ENCODE measurements around the gene TBL1XR1. TPM values are rescaled to one million over a fixed set of nuclear protein-coding genes. Genes with fewer than 3 reads are reported as not detected.
A peak's percentile ranks its signal among the peaks of the same experiment; 100 is the strongest.

TBL1XR1 gene
- 85.4 and 88.3 TPM in 2 replicates for total RNA-seq (2014; rRNA removed; shearing (Covaris generic))

DNA sequence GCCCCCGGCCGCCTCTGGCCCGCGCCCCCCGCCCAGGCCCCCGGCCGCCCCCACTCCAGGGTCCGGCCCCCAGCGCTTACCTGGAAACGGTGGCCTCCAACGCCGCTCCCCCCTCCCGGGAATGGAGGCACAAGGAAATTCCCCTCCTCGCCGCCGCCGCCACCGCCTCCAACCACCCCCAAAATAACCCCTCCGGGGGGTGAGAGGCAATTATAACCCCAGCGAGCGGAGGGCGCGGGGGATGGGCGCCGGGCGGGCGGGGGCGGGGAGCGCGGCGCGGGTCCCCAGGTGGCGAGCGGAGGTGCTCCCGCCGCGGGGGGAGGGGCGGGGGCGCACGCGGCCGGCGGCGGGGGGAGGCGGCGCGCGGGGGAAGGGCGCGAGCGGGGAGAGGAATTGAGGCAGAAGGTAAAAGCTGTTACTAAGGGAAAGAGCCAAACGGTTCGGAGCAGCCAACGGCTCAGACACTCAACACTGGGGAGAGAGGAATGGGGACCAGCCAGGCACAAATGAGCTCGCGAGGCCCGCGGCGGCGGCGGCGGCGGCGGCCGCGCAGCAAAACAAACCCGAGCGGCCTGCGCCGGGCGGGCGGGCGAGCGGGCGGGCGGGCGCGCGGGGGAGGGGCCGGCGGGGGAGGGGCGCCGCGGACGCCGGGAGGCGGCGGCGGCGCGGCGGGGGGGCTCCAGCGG, at the start of gene TBL1XR1:
Gene TBL1XR1, minus strand, starts transcription at position 442 of the 686 bp plus-strand sequence. CDS start 132,505 bp downstream, outside the sequence.
- peak; percentile 81 for DNase-seq (ENCODE audit: low spot score)

DNA sequence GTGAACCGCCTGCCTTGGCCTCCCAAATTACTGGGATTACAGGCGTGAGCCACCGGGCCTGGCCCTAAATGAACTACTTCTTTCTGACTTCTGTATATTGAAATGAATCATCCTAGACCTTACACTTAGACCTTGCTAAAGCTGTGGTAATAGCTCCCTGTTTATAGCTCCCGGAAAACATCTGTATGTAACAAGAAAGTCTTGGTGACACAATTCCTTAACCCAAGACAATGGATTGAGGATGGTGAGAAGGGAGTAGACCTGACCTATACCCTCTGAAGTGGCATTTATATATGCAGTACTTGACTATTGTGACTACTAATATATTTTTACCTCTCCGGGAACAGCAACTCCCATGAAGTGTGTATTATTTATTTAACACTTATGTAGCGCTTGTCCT, 48.0 kb upstream of the TBL1XR1 start:
- no peak for DNase-seq (ENCODE audit: low spot score)

DNA sequence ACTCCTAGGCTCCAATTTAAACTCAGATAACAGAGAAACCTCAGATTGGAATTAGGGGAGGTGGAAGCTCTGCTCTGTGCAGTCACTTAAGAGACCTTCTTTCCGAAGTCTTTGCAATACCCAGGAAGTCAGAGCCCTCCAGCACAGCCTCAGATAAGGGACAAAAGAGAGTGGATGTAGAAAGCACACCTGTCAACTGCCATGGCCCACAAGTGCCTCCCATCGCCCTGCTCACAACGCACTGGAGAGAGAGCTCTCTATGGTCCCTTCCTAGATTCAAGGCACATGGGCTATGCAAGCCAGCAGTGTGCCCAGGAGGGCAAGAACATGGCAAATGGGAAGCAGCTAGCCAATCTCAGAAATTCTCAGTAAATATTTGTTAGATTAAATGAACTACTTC, 47.3 kb upstream of the TBL1XR1 start:
- no peak for DNase-seq (ENCODE audit: low spot score)

DNA sequence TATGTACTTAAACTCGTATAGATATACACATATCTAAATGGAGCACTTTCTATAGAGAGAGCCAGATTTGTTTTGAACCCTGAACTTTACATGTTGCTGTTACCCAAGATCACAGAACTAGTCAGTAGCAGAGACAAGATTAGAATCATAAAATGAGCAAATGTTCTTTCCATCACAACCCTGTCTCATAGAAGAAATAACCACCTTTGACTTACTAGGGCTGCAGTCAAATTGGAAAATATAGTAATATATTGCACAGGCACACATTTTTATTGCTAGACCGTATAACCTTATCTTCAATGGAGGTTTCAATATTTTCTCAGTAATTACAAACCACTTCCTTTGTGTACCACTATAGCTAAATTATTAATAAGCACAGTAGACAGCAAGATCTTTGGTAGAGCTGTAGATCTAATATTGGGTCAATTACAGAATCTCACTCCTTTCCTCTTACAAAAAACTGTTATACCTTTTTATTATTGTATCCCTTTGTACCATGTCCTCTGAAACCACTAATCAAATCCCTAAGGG, 41.5 kb upstream of the TBL1XR1 start:
- DNase-seq (ENCODE audit: low spot score) = no peak

DNA sequence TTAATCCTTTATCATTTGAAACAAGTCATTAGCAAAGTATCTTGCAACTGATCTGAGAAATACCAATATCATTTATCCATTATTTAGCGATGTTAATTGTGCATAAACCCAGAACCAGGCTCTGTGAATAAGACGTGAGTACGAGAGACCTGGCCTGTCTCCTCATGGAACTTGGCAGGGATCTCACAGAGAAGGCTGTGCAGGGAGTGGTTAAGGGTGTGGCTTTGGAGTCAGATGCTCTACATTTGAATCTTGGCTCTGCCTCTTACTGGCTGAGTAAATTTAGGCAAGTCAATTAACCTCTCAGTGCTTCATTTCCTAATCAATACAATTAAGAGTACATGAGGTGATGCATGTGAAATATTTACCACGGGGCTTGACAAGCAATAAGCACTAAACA, 39.9 kb upstream of the TBL1XR1 start:
- no peak for DNase-seq (ENCODE audit: low spot score)

DNA sequence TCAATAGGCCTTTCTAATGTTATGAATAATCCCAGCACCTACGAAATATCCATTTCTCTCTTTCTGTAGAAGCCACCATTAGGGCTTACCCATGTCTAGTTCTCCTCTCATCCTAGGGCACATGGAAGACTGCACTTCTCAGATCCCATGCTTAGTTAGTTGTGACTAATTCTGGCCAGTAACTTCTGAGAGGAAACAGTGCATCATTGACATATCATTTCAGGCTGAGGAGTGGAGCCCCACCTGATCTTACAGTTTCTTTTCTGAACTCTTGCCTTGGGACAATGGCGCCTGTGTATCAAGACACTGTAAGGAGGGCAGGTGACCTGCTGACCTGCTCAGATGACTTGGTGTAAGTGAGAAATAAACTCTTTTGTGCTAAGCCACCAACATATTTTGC, 39.4 kb upstream of the TBL1XR1 start:
- peak; percentile 3 for DNase-seq (ENCODE audit: low spot score)

DNA sequence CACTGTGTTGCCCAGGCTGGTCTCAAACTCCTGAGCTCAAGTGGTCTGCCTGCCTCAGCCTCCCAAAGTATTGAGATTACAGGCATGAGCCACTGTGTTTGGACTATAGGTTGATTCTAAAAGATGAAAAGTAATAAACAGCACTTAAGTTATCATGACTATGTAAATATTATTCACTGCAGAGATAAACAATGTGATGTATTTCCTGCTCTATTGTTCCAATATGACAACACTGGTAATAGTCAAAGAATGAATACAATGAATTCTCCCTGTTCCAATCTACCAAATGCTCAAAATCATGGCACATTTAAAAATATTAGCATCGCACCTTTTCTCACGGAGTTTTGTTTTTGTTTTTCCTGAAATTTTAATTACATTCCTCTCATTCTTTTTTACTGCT, 36.8 kb upstream of the TBL1XR1 start:
- DNase-seq (ENCODE audit: low spot score) = no peak

DNA sequence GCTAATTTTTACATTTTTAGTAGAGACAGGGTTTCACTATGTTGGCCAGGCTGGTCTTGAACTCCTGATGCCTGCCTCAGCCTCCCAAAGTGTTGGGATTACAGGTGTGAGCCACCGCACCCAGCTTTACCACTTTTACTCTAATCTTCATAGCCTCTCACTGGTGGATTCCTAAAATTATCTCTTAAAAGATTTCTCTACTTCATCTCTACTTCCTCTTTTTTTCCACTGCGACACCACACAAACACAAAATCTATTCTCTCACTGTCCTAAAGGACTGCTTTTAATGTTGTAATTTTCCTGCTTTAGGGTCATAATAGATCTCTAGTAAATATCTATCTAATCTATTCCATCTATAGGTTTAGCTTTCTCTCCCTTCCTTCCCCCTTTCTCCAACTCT, 34.0 kb upstream of the TBL1XR1 start:
- no peak for DNase-seq (ENCODE audit: low spot score)

DNA sequence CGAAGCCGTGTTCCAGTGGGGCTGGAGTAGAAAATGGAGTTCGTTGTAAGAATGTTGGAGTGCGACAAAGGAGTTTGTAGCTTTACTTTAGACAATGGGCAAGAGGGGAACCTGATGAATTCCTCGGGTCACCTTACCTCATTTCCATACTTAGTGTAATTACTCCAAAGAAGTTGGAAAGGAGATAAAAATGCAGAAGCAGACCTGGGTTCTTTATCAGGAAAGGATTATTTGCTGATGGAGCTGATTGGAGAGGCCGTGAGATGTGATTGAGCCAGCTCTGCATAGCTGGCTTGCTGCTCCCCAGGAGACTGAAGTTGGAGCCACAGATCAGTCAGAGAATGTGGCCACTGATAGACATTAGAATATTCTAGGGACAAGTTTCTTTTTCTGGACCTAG, 33.4 kb upstream of the TBL1XR1 start:
- DNase-seq (ENCODE audit: low spot score) = no peak

DNA sequence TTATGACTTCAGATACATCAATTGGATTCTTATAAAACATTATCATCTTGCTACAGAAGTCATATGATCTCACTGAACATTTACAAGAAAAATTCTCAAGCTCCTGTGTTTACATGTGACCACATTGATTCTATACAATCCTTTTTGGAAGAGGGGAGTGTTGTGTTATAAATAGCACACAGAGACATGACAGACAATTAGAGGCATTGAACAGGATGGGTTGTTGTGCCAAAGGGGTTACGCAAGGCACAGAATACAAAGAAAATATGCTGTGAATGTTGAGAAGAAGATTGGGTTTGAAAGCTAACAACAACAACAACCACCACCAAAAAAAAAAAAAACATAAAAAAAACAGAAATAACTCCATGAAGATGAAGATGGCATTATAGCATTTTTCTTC, 32.5 kb upstream of the TBL1XR1 start:
- DNase-seq (ENCODE audit: low spot score) = no peak

DNA sequence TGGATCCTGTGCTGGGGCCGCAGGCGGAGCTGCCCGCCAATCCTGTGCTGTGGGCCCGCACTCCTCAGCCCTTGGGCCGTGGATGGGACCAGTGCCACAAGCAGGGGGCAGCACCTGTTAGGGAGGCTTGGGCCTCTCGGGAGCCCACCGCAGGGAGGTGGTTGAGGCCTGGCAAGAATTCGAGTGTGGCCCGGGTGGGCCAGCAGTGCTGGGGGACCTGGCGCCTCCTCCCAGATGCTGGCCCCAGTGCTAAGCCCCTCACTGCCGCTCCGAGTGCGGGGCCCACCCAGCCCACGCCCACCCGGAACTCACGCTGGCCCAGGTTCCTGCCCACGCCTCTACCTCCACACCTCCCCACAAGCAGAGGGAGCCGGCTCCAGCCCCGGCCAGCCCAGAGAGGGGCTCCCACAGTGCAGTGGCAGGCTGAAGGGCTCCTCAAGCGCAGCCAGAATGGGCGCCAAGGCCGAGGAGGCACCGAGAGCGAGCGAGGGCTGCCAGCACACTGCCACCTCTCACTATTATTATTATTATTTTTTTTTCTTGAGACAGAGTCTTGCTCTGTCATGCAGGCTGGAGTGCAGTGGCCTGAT, 31.4 kb upstream of the TBL1XR1 start:
- DNase-seq (ENCODE audit: low spot score) = no peak

DNA sequence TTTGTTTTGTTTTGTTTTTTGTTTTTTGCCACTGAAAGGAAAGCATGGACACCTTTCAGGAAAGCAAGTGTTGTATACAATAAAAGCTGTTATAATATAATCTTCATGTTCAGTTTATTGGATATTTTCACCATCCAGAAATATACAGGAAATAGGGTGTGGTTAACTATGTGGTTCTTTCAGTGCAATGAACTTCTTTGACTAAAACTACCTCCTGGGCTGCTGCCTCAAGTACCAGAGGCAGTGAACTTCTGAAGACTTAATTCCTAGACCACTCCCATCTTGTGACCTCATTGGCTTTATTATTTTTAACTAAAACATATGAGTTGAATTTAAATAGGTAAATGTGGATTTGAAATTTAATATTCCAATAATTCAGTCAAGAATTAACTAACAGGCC, 27.1 kb upstream of the TBL1XR1 start:
- no peak for DNase-seq (ENCODE audit: low spot score)

DNA sequence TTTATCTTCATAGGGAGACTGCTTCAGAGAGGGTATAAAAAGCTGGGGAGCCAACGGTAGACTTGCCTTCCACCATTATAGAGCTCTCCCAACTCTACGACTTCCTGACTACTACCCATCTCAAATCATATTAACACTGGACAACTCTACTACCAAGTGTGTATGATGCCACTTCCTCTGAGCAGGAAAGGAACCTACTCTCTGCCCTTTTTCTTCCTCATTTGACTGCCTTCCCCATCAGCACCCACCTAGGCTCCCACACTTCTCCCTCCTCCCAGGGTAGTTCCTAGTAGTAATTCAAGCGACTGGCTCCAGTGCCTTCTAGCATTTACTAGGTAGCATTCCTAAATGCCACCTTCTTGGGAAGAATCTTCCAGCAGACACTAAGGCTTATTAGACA, 24.5 kb upstream of the TBL1XR1 start:
- no peak for DNase-seq (ENCODE audit: low spot score)

DNA sequence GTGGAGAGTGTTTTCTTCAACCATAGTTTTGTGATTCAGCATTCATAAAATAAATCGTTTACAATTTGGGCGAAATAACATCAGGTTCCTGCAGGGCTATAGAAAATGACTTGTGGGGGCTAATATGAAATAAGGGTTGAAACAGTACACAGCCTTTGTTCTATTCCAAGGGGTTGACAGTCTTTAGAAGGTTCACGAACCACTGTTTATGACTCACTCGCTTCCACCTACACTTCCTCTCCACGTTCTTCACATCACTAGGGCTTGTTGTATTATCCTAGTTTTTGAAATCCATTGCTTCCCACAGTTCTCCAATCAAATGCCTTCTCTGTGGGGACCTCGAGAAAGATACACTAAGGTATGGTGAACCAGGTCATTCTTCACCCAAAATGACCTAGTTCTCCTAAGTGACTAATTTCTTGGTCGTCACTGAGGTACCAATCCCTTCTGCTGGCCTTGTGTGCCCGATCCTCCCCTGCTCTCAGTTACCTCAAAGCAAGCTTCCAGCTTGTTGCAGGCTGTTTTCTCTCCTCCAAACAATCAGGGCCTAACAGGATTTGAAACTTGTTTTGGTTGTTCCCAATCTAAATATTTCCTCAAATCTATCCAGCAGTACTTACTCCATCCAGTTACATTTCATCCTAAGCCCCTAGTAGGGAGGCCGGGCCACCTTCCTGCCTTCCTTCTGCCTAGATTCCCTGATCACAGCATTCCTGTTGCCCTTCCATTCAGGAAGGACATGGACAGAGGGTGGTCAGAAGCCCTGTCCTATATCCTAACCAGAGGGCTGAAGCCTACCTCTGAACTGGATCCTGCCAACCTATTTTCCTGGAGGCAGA, 23.1 kb upstream of the TBL1XR1 start:
- no peak for DNase-seq (ENCODE audit: low spot score)

DNA sequence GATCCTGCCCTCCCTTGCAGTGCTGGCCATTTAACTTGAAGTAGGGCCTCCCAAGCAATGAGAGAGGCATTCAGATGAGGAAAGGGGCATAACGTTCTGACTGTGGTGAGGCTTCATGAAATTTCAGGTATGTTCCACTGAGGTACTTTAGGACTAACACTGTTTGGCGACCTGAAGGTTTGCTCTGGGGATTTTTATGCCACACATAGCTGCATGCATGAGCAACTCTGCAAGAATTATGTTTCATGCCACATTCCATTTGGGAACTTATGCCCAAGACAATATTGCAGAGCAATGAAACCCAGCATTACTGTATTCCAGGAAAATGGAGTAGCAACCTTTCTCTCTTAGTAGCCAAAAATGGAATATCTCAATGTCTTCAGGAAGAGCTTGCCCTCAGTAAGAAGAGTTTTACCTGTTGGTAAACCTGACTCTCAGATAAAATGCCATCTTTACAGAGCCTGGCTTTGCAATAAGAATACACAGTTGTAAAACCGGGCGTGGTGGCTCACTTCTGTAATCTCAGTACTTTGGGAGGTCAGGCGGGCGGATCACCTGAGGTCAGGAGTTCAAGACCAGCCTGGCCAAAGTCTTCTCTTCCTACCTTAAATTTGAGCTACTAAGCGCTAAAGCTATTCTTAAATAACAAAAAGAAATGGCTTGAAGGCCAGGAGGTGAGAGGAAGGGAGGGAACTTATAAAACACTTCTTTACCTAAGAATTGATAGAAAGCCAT, 16.7 kb upstream of the TBL1XR1 start:
- no peak for DNase-seq (ENCODE audit: low spot score)

DNA sequence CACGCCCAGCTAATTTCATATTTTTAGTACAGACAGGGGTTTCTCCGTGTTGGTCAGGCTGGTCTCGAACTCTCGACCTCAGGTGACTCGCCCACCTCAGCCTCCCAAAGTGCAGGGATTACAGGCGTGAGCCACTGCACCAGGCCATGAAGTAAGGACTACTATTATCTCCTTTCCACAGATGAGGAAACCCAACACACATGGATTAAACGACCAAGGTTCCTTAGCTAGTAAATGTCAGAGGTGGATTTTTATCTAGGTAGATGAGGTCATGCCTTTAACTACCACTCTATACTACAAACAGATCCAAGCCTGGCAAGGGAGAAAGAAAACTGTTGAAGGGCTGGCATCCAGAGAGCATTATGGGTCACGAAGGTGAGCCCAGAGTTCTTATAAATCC, 15.5 kb upstream of the TBL1XR1 start:
- no peak for DNase-seq (ENCODE audit: low spot score)

DNA sequence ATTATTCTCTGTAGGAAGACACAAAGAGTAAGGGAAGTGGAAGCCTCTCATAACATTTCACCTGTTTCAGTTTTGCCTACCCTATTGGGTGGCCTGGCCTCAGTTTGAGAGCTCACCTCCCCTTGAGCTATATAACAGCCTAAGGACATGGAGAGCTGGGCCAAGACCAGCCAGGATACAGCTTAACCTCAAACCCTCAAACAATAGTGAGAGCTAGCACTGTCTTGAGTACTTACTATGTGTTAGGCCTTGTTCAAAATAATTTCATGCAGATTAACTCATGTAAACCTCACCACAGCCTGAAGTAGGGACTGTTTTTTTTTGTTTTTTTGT, 15.0 kb upstream of the TBL1XR1 start:
- no peak for DNase-seq (ENCODE audit: low spot score)

DNA sequence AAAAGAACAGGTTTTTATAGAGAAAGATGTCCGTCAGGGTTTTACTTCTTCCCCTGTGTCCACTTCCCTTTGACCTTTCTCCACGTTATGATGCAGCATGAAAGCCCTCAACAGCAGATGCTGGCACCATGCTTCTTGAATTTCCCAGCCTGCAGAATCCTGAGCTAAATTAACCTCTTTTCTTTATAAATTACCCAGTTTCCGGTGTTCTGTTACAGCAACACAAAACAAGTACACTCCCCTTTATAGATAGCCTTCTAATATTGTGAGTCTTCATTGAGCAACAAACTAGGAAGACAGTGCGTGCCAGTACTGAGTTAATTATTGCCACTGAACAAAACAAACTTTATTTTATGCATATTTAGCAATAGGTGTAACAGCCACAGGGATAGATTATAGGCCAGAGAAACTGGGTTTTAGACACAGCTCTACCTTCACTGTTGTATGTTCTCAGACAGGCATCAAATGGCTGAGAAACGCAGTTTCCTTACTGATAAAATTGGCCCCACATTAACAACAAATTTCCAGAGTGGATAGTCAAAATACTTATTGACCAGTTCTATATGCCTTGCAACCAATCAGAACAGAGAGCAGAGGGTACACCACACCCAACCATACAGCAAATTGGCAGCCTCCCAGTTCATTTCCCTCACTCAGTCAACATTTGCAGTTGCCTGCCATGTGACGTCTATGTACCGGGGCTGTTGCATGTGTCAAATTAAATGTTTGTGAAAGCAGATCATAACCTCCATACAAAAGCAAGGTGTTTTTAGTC, 14.4 kb upstream of the TBL1XR1 start:
- DNase-seq (ENCODE audit: low spot score) = no peak

DNA sequence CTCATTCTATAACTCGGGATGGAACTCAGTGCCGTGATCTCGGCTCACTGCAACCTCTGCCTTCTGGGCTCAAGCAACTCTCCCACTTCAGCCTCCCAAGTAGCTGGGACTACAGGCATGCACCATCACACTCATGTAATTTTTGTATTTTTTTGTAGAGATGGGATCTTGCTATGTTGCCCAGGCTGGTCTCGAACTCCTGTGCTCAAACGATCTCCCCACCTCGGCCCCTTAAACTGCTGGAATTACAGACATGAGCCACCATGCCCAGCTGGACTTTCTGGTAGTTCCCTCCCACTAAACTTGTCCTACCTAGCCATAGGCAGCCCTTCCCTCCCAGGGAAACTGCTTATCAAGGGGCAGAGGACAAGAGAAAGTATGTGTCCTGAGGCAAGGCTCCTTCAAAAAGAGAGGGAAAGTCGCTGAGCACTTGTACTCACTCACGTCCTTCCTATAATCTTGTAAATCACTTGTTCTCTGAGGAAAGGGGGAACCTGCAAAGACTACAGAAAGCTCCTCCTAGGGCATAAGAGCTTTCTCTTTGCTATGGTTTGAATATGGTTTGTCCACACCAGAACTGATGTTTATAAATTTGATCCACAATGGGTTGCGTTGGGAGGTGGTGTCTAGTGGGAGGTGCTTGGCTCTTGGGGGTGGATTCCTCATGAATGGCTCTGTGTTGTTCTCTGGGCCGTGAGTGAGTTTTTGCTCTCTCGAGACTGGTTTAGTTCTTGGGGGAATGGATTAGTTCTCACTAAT, 13.6 kb upstream of the TBL1XR1 start:
- no peak for DNase-seq (ENCODE audit: low spot score)

DNA sequence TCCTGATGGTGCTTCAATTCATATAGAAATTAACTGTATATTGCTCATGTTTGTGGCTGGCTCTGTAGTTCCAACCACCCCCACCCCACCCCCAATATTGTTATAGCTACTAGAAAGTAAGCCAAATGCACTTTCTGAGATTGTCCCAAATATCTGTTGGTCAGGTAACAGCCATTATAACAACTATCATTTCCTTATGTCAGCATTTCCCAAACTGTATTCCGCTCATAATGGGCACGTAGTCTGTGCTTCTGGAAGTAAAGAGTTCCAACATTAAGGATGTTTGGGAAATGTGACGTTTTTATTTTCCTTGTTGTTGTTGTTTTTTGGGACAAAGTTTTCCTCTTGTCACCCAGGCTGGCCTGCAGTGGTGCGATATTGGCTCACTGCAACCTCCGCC, 12.2 kb upstream of the TBL1XR1 start:
- no peak for DNase-seq (ENCODE audit: low spot score)

DNA sequence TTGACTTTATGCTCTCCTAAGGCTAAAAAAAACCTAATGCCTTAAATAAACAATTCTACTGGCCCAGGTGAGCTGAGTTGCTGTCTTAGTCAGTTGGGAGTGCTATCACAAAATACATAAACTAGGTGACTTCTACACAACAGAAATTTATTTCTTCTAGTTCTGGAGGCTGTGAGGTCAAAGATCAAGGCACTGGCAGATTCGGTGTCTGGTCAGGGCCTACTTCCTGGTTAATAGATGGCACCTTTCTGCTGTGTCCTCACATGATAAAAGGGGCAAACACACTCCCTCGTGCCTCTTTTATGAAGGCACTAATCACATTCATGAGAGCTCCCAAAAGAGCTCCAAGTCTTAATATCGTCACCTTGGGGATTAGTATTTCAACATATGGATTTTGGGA, 11.5 kb upstream of the TBL1XR1 start:
- no peak for DNase-seq (ENCODE audit: low spot score)
